PFSK-1 (cell line): Measurements from ENCODE around the gene TAF5L.

Experiments used
- FOXP2 ChIP-seq: optimal IDR thresholded peaks from 2 replicates; pipeline ENCODE3; 2011; ENCODE audit warnings: borderline replicate concordance, control low read depth, inconsistent platforms; ENCODE audit not compliant: insufficient read depth; ENCODE audit errors: extremely low read length, extremely low read depth
- POLR2AphosphoS5 ChIP-seq: IDR thresholded peaks from 2 replicates; pipeline ENCODE4 v1.6.1; 2012; ENCODE audit warnings: low read depth, mild to moderate bottlenecking, control low read depth, low read length, moderate library complexity
- SIN3A ChIP-seq: IDR thresholded peaks from 2 replicates; pipeline ENCODE4 v1.6.1; 2012; ENCODE audit warnings: mild to moderate bottlenecking, low read length, moderate library complexity, borderline replicate concordance; ENCODE audit not compliant: insufficient read depth
- TAF1 ChIP-seq: IDR thresholded peaks from 2 replicates; pipeline ENCODE4 v1.6.1; 2012; ENCODE audit warnings: low read length, control low read depth, borderline replicate concordance; ENCODE audit not compliant: insufficient read depth
- TF ChIP-seq, protein P1 (sequence below), 2 experiments: IDR thresholded peaks; 2 replicates each; pipeline versions ENCODE4 v1.6.1 to v1.8.0; 2011 to 2012; ENCODE audit warnings: low read depth in 2 of 2, low read length in 2 of 2, control low read depth in 1 of 2, inconsistent platforms in 1 of 2, mild to moderate bottlenecking in 1 of 2, moderate library complexity in 1 of 2; ENCODE audit not compliant: insufficient read depth in 1 of 2

The TAF5L gene

DNA sequence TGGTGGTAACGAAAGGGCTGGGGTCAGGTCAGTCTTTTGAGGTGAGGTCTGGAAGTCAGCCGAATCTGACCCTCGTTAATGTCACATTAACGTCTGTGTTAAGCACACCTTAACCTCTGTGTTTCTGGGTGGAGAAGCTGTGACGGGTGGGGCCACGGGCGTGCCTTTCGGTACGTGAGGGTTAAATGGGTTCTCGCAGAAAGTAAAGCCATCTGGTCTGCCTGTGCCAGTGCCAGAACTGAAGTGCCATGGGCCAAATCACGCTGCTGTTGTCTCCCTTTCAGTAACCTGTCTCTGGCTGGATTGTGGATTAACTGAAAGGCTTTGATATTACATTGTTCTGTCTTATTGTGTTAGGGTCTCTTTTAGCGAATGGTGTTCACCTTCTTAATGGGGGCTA lies 14.5 kb upstream of the TAF5L start:
- TF ChIP-seq SIN3A (no peak), TAF1 (no peak), POLR2AphosphoS5 (no peak), FOXP2 (no peak)
- TF ChIP-seq, protein P1, sequence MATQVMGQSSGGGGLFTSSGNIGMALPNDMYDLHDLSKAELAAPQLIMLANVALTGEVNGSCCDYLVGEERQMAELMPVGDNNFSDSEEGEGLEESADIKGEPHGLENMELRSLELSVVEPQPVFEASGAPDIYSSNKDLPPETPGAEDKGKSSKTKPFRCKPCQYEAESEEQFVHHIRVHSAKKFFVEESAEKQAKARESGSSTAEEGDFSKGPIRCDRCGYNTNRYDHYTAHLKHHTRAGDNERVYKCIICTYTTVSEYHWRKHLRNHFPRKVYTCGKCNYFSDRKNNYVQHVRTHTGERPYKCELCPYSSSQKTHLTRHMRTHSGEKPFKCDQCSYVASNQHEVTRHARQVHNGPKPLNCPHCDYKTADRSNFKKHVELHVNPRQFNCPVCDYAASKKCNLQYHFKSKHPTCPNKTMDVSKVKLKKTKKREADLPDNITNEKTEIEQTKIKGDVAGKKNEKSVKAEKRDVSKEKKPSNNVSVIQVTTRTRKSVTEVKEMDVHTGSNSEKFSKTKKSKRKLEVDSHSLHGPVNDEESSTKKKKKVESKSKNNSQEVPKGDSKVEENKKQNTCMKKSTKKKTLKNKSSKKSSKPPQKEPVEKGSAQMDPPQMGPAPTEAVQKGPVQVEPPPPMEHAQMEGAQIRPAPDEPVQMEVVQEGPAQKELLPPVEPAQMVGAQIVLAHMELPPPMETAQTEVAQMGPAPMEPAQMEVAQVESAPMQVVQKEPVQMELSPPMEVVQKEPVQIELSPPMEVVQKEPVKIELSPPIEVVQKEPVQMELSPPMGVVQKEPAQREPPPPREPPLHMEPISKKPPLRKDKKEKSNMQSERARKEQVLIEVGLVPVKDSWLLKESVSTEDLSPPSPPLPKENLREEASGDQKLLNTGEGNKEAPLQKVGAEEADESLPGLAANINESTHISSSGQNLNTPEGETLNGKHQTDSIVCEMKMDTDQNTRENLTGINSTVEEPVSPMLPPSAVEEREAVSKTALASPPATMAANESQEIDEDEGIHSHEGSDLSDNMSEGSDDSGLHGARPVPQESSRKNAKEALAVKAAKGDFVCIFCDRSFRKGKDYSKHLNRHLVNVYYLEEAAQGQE (IDR thresholded peaks at IDR 0.05; ENCODE audit: insufficient read depth in 1 of 2, low read depth in 2 of 2, low read length in 2 of 2) = no peak

- TF ChIP-seq TAF1 = no peak
- no peak for TF ChIP-seq FOXP2
- TF ChIP-seq POLR2AphosphoS5 = no peak
- no peak for TF ChIP-seq SIN3A
- TF ChIP-seq, protein P1 (IDR thresholded peaks at IDR 0.05; ENCODE audit: insufficient read depth in 1 of 2, low read depth in 2 of 2, low read length in 2 of 2) = no peak
Measured at GRCh38 chr1:229637746-229638145, 11.8 kb upstream of the TAF5L start.

GRCh38 chr1:229636042-229636441 lies 10.1 kb upstream of the TAF5L start:
- TF ChIP-seq POLR2AphosphoS5 (no peak), FOXP2 (no peak), TAF1 (no peak), SIN3A (no peak)
- TF ChIP-seq, protein P1 (IDR thresholded peaks at IDR 0.05; ENCODE audit: insufficient read depth in 1 of 2, low read depth in 2 of 2, low read length in 2 of 2) = no peak

GRCh38 chr1:229631966-229632365 lies 6.0 kb upstream of the TAF5L start:
- no peak for TF ChIP-seq SIN3A
- TF ChIP-seq FOXP2 = no peak
- TF ChIP-seq, protein P1 (IDR thresholded peaks at IDR 0.05; ENCODE audit: insufficient read depth in 1 of 2, low read depth in 2 of 2, low read length in 2 of 2) = no peak
- no peak for TF ChIP-seq TAF1
- no peak for TF ChIP-seq POLR2AphosphoS5

GRCh38 chr1:229631148-229631547 lies 5.2 kb upstream of the TAF5L start:
- TF ChIP-seq, protein P1 (IDR thresholded peaks at IDR 0.05; ENCODE audit: insufficient read depth in 1 of 2, low read depth in 2 of 2, low read length in 2 of 2) = no peak
- TF ChIP-seq TAF1 = no peak
- no peak for TF ChIP-seq POLR2AphosphoS5
- TF ChIP-seq SIN3A = no peak
- TF ChIP-seq FOXP2 = no peak
